ENCODE measurements around the gene ZNF823.
"Not testable (repeated sequence)": the region's sequence is repeated elsewhere in the genome, so short reads cannot be mapped to it uniquely, and the experiment has no call there.

The ZNF823 gene

DNA sequence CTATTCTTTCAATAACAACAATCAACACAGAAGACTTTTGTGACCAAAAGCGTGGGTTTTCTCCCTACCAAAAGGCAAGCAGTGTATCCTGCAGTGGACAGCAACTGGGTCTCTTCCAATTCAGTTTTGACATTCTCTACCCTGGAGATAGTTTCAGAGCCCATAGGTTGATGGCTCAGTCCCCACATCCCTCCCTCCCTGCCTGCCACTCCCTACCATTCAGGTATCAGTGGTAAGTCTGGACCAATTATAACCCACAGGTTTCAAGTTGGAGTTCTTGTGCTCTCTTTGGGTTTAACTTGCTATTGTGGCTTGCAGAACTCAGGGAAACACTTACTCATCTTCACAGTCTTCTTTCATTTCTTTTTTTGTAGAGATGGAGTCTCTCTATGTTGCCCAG, 60.2 kb downstream of the ZNF823 start:
- no peak overlapping the region for H3K4me3 ChIP-seq (ENCODE audit: low read length)
- TF ChIP-seq EZH2phosphoT487 (IDR thresholded peaks at IDR 0.05; ENCODE audit: low read depth): no peak
- TF ChIP-seq, protein P1, sequence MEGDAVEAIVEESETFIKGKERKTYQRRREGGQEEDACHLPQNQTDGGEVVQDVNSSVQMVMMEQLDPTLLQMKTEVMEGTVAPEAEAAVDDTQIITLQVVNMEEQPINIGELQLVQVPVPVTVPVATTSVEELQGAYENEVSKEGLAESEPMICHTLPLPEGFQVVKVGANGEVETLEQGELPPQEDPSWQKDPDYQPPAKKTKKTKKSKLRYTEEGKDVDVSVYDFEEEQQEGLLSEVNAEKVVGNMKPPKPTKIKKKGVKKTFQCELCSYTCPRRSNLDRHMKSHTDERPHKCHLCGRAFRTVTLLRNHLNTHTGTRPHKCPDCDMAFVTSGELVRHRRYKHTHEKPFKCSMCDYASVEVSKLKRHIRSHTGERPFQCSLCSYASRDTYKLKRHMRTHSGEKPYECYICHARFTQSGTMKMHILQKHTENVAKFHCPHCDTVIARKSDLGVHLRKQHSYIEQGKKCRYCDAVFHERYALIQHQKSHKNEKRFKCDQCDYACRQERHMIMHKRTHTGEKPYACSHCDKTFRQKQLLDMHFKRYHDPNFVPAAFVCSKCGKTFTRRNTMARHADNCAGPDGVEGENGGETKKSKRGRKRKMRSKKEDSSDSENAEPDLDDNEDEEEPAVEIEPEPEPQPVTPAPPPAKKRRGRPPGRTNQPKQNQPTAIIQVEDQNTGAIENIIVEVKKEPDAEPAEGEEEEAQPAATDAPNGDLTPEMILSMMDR (IDR thresholded peaks at IDR 0.05; ENCODE audit: low read depth, low read length): no peak
- no peaks in the 10 kb centered on the region for H3K4me1 ChIP-seq (ENCODE audit: low read length)
- no peak overlapping the region for H3K4me2 ChIP-seq (ENCODE audit: low read length)
- no peaks in the 10 kb centered on the region for H4K20me1 ChIP-seq (ENCODE audit: insufficient read depth, low read length)
- peaks cover 63% of the 10 kb centered on the region for H3K36me3 ChIP-seq (replicated peaks; ENCODE audit: low read depth, low read length)
- H3K9me3 ChIP-seq (ENCODE audit: insufficient read depth, low read length): peaks cover 52% of the 10 kb centered on the region
- no peak overlapping the region for H2AFZ ChIP-seq (ENCODE audit: low read depth, low read length)
- no peak overlapping the region for H3K27ac ChIP-seq (ENCODE audit: low read length)
- H3K9ac ChIP-seq (ENCODE audit: low read length): no peak overlapping the region
- H3K79me2 ChIP-seq (ENCODE audit: low read length): no peaks in the 10 kb centered on the region
- H3K27me3 ChIP-seq (ENCODE audit: low read depth, low read length): no peaks in the 10 kb centered on the region

DNA sequence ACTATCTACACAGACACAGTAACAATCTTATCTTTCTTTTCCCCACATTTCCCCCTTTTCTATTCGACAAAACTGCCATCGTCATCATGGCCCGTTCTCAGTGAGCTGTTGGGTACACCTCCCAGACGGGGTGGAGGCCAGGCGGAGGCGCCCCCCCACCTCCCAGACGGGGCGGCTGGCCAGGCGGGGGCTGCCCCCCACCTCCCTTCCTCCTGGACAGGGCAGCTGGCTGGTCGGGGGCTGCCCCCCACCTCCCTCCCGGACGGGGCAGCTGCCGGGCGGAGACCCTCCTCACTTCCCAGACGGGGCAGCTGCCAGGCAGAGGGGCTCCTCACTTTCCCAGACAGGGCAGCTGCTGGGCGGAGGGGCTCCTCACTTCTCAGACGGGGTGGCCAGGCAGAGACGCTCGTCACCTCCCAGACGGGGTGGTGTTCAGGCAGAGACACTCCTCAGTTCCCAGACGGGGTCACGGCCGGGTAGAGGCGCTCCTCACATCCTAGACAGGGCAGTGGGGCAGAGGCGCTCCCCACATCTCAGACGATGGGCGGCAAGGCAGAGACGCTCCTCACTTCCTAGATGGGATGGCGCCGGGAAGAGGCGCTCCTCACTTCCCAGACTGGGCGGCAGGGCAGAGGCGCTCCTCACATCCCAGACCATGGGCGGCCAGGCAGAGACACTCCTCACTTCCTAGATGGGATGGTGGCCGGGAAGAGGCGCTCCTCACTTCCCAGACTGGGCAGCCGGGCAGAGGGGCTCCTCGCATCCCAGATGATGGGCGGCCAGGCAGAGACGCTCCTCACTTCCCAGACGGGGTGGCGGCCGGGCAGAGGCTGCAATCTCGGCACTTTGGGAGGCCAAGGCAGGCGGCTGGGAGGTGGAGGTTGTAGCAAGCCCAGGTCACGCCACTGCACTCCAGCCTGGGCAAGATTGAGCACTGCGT, 61.8 kb downstream of the ZNF823 start:
- H3K27ac ChIP-seq (ENCODE audit: low read length); H3K9ac ChIP-seq (ENCODE audit: low read length); H4K20me1 ChIP-seq (ENCODE audit: insufficient read depth, low read length); H3K27me3 ChIP-seq (ENCODE audit: low read depth, low read length); H3K4me1 ChIP-seq (ENCODE audit: low read length); H3K4me3 ChIP-seq (ENCODE audit: low read length); H3K79me2 ChIP-seq (ENCODE audit: low read length); H3K4me2 ChIP-seq (ENCODE audit: low read length); H2AFZ ChIP-seq (ENCODE audit: low read depth, low read length): not testable (repeated sequence)
- Histone ChIP-seq H3K36me3 (replicated peaks; ENCODE audit: low read depth, low read length) (peaks cover 53% of the 10 kb centered on the region), H3K9me3 (ENCODE audit: insufficient read depth, low read length) (peaks cover 39% of the 10 kb centered on the region)

DNA sequence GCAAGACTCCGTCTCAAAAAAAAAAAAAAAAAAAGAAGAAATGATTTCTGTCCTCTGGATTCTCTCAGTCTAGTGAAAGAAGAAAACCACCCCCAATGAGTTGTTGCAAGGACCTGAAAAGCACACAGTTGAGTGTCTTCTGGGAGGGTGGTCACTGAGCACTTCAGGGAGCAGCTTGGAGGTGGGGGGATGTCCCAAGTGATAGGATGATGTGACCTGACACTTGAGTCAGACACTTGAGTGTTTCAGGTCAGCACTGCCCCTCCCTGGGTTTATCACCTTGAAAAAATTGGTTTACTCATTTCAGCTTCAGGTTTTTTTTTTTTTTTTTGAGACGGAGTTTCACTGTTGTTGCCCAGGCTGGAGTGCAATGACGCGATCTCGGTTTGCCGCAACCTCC, 63.2 kb downstream of the ZNF823 start:
- Histone ChIP-seq H3K4me3 (ENCODE audit: low read length) (no peak overlapping the region), H2AFZ (ENCODE audit: low read depth, low read length) (no peak overlapping the region), H3K27me3 (ENCODE audit: low read depth, low read length) (no peaks in the 10 kb centered on the region), H3K9ac (ENCODE audit: low read length) (no peak overlapping the region), H3K4me1 (ENCODE audit: low read length) (no peaks in the 10 kb centered on the region), H3K79me2 (ENCODE audit: low read length) (no peaks in the 10 kb centered on the region), H4K20me1 (ENCODE audit: insufficient read depth, low read length) (no peaks in the 10 kb centered on the region), H3K27ac (ENCODE audit: low read length) (no peak overlapping the region), H3K9me3 (ENCODE audit: insufficient read depth, low read length) (peaks cover 29% of the 10 kb centered on the region), H3K36me3 (replicated peaks; ENCODE audit: low read depth, low read length) (peaks cover 40% of the 10 kb centered on the region), H3K4me2 (ENCODE audit: low read length) (no peak overlapping the region)
- TF ChIP-seq, protein P1 (IDR thresholded peaks at IDR 0.05; ENCODE audit: low read depth, low read length): no peak
- TF ChIP-seq EZH2phosphoT487 (IDR thresholded peaks at IDR 0.05; ENCODE audit: low read depth): no peak

DNA sequence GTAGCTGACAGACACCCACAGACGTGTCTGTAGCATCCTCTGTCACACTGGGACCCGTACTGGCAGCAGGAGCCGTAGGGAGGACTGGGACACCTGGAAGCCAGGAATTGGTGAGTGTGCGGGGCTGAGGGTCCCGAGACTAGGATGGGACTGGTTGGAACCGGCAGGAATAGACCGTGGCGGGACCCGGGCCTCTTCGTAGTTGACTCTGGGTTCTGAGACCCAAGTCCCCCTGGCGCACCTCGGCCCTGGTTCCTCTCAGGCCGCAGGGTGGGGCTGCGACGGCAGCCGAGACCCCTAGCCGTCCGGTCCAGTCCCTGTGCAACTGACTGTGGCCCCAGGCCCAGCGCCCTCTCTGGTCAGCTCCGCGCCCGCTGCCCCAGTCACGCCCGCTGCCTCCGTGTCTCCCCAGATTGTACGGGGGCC, 64.7 kb downstream of the ZNF823 start:
- H3K4me2 ChIP-seq (ENCODE audit: low read length): no peak overlapping the region
- no peaks in the 10 kb centered on the region for H3K27me3 ChIP-seq (ENCODE audit: low read depth, low read length)
- peaks cover 21% of the 10 kb centered on the region for H3K9me3 ChIP-seq (ENCODE audit: insufficient read depth, low read length)
- no peak overlapping the region for H2AFZ ChIP-seq (ENCODE audit: low read depth, low read length)
- no peak for TF ChIP-seq EZH2phosphoT487 (IDR thresholded peaks at IDR 0.05; ENCODE audit: low read depth)
- TF ChIP-seq, protein P1 (IDR thresholded peaks at IDR 0.05; ENCODE audit: low read depth, low read length): no peak
- no peak overlapping the region for H3K9ac ChIP-seq (ENCODE audit: low read length)
- H3K36me3 ChIP-seq (replicated peaks; ENCODE audit: low read depth, low read length): peaks cover 27% of the 10 kb centered on the region
- no peak overlapping the region for H3K4me3 ChIP-seq (ENCODE audit: low read length)
- H3K27ac ChIP-seq (ENCODE audit: low read length): no peak overlapping the region
- H3K4me1 ChIP-seq (ENCODE audit: low read length): no peaks in the 10 kb centered on the region
- no peaks in the 10 kb centered on the region for H3K79me2 ChIP-seq (ENCODE audit: low read length)
- no peaks in the 10 kb centered on the region for H4K20me1 ChIP-seq (ENCODE audit: insufficient read depth, low read length)

Measured in OCI-LY3 (cell line).